IMR-90 (cell line): ENCODE data around the gene MRGPRE. TPM values are rescaled to one million over a fixed set of nuclear protein-coding genes. Genes with fewer than 3 reads are reported as not detected.

Experiments
- ATAC-seq: fragments of 200-7000 bp; cut with Tn5 transposase; 2 replicates; pipeline ENCODE4 v1.9.1; 2020; ENCODE audit warnings: low read depth, mild to moderate bottlenecking, moderate library complexity
- BruUV-seq: library from RNA; stranded (reverse); fragments of 400-500 nt; replicated peaks from 2 replicates; lab custom pipeline; 2021; lab: Mats Ljungman, UMichigan
- CTCF ChIA-PET: fragments of 300-600 bp; formaldehyde crosslinking; extraction: SDS; loops from one replicate; lab custom pipeline; 2021; ENCODE audit warnings: antibody characterized with exemption; lab: Yijun Ruan, JAX
- POLR2A ChIA-PET: fragments of 300-600 bp; sonication (Branson Sonifier 250); formaldehyde crosslinking; loops from one replicate; lab custom pipeline; 2022; ENCODE audit warnings: antibody characterized with exemption; ENCODE audit not compliant: unreplicated experiment; lab: Charles Lee
- DNase-seq: peaks from one replicate; pipeline ENCODE4 v3.0.0; 2013
- H2AFZ ChIP-seq: replicated peaks from 2 replicates; pipeline ENCODE3; 2013; ENCODE audit warnings: low read length, mild to moderate bottlenecking; ENCODE audit not compliant: poor library complexity
- H2AK5ac ChIP-seq: 2 replicates; pipeline ENCODE4 v1.6.1; 2013; ENCODE audit warnings: low read depth, low read length, inconsistent platforms
- H2AK9ac ChIP-seq: replicated peaks from 2 replicates; pipeline ENCODE3; 2013; ENCODE audit warnings: mild to moderate bottlenecking, low read depth, low read length, moderate library complexity; ENCODE audit not compliant: poor library complexity
- H2BK120ac ChIP-seq: 2 replicates; pipeline ENCODE4 v1.6.1; 2013; ENCODE audit warnings: low read depth, low read length, inconsistent platforms
- H2BK15ac ChIP-seq: 3 replicates; pipeline ENCODE4 v1.6.1; 2013; ENCODE audit warnings: low read depth, low read length, inconsistent platforms
- H2BK20ac ChIP-seq: 2 replicates; pipeline ENCODE4 v1.6.1; 2013; ENCODE audit warnings: low read depth, mild to moderate bottlenecking, inconsistent platforms, low read length, moderate library complexity
- H2BK5ac ChIP-seq: 2 replicates; pipeline ENCODE4 v1.6.1; 2013; ENCODE audit warnings: mild to moderate bottlenecking, low read depth, low read length, inconsistent platforms; ENCODE audit not compliant: poor library complexity, severe bottlenecking
- H3K14ac ChIP-seq: replicated peaks from 2 replicates; pipeline ENCODE4 v1.6.1; 2013; ENCODE audit warnings: low read depth, low read length, inconsistent platforms
- H3K18ac ChIP-seq: 2 replicates; pipeline ENCODE4 v1.6.1; 2013; ENCODE audit warnings: low read depth, low read length, control low read depth
- H3K23ac ChIP-seq: 2 replicates; pipeline ENCODE4 v1.6.1; 2013; ENCODE audit warnings: low read depth, low read length, inconsistent platforms
- H3K27ac ChIP-seq: 2 replicates; pipeline ENCODE4 v1.5.1; 2013; ENCODE audit warnings: mild to moderate bottlenecking, control low read depth, low read length; ENCODE audit not compliant: insufficient read depth
- H3K27me3 ChIP-seq: 2 replicates; pipeline ENCODE4 v1.6.1; 2013; ENCODE audit warnings: low read length; ENCODE audit not compliant: control insufficient read depth, insufficient read depth
- H3K36me3 ChIP-seq: 2 replicates; pipeline ENCODE4 v1.6.1; 2013; ENCODE audit warnings: low read length, mixed read lengths; ENCODE audit not compliant: control insufficient read depth, insufficient read depth
- H3K4ac ChIP-seq: 2 replicates; pipeline ENCODE4 v1.6.1; 2013; ENCODE audit warnings: low read depth, low read length, inconsistent platforms
- H3K4me1 ChIP-seq: 2 replicates; pipeline ENCODE4 v1.6.1; 2013; ENCODE audit warnings: low read length, mixed read lengths; ENCODE audit not compliant: control insufficient read depth, insufficient read depth
- H3K4me2 ChIP-seq: 2 replicates; pipeline ENCODE4 v1.6.1; 2013; ENCODE audit warnings: low read depth, mild to moderate bottlenecking, control low read depth, low read length, moderate library complexity
- H3K4me3 ChIP-seq: 2 replicates; pipeline ENCODE4 v1.5.1; 2013; ENCODE audit warnings: low read depth, mild to moderate bottlenecking, control low read depth, low read length, moderate library complexity; ENCODE audit not compliant: insufficient read depth
- H3K56ac ChIP-seq: 2 replicates; pipeline ENCODE4 v1.6.1; 2013; ENCODE audit warnings: low read length, inconsistent platforms; ENCODE audit not compliant: insufficient read depth; ENCODE audit errors: extremely low read depth
- H3K79me1 ChIP-seq, 2 experiments: 2 replicates each; pipeline ENCODE4 v1.6.1; 2013; ENCODE audit warnings: low read length in 2 of 2, inconsistent platforms in 1 of 2, low read depth in 1 of 2
- H3K9ac ChIP-seq: 2 replicates; pipeline ENCODE4 v1.6.1; 2013; ENCODE audit warnings: low read depth, low read length, control low read depth
- H3K9me1 ChIP-seq: 2 replicates; pipeline ENCODE4 v1.6.1; 2013; ENCODE audit warnings: low read length, inconsistent platforms; ENCODE audit not compliant: insufficient read depth
- H3K9me3 ChIP-seq: 2 replicates; pipeline ENCODE4 v1.6.1; 2013; ENCODE audit warnings: low read length; ENCODE audit not compliant: control insufficient read depth, insufficient read depth
- H4K20me1 ChIP-seq: 2 replicates; pipeline ENCODE4 v1.6.1; 2013; ENCODE audit warnings: low read length, inconsistent platforms; ENCODE audit not compliant: insufficient read depth
- H4K5ac ChIP-seq: 2 replicates; pipeline ENCODE4 v1.6.1; 2013; ENCODE audit warnings: mild to moderate bottlenecking, low read depth, low read length, control low read depth
- H4K8ac ChIP-seq, 2 experiments: 2 replicates each; pipeline ENCODE4 v1.6.1; 2013; ENCODE audit warnings: low read depth in 2 of 2, low read length in 2 of 2, control low read depth in 1 of 2, inconsistent platforms in 1 of 2
- H4K91ac ChIP-seq: 2 replicates; pipeline ENCODE4 v1.6.1; 2013; ENCODE audit warnings: low read depth, low read length, inconsistent platforms; ENCODE audit not compliant: insufficient read depth
- BHLHE40 ChIP-seq: fragments of 150-350 bp; IDR thresholded peaks from 2 replicates; pipeline ENCODE4 v1.6.1; 2016; ENCODE audit warnings: mild to moderate bottlenecking, low read depth, low read length
- CEBPB ChIP-seq: IDR thresholded peaks from 2 replicates; pipeline ENCODE4 v1.6.1; 2012; ENCODE audit warnings: low read depth, low read length, improper control_type of control experiment
- CHD1 ChIP-seq: IDR thresholded peaks from 2 replicates; pipeline ENCODE4 v1.6.1; 2012; ENCODE audit warnings: low read depth, low read length, improper control_type of control experiment
- CTCF ChIP-seq: conservative IDR thresholded peaks from 2 replicates; pipeline ENCODE4 v1.5.1; 2012; ENCODE audit warnings: mild to moderate bottlenecking, low read depth, low read length, improper control_type of control experiment
- ELK1 ChIP-seq: fragments of 150-350 bp; IDR thresholded peaks from 2 replicates; pipeline ENCODE4 v1.6.1; 2016; ENCODE audit warnings: low read depth, mild to moderate bottlenecking, low read length, moderate library complexity, borderline replicate concordance
- FOS ChIP-seq: fragments of 150-350 bp; IDR thresholded peaks from 2 replicates; pipeline ENCODE4 v1.6.1; 2016; ENCODE audit warnings: low read depth, low read length
- MAFK ChIP-seq: IDR thresholded peaks from 2 replicates; pipeline ENCODE4 v1.6.1; 2012; ENCODE audit warnings: low read depth, low read length, improper control_type of control experiment
- MAZ ChIP-seq: IDR thresholded peaks from 2 replicates; pipeline ENCODE4 v1.6.1; 2012; ENCODE audit warnings: low read depth, mild to moderate bottlenecking, low read length, improper control_type of control experiment, moderate library complexity, borderline replicate concordance
- MXI1 ChIP-seq: IDR thresholded peaks from 2 replicates; pipeline ENCODE4 v1.6.1; 2012; ENCODE audit warnings: low read depth, mild to moderate bottlenecking, low read length, moderate library complexity, borderline replicate concordance
- NFE2L2 ChIP-seq: fragments of 150-350 bp; IDR thresholded peaks from 2 replicates; pipeline ENCODE4 v1.6.1; 2016; ENCODE audit warnings: low read depth, mild to moderate bottlenecking, low read length
- POLR2A ChIP-seq: IDR thresholded peaks from 2 replicates; pipeline ENCODE4 v1.6.1; 2012; ENCODE audit warnings: mild to moderate bottlenecking, low read depth, low read length
- RAD21 ChIP-seq: IDR thresholded peaks from 2 replicates; pipeline ENCODE4 v1.6.1; 2012; ENCODE audit warnings: low read length, improper control_type of control experiment
- RCOR1 ChIP-seq: IDR thresholded peaks from 2 replicates; pipeline ENCODE4 v1.6.1; 2012; ENCODE audit warnings: mild to moderate bottlenecking, low read length, improper control_type of control experiment; ENCODE audit not compliant: insufficient replicate concordance
- RFX5 ChIP-seq: IDR thresholded peaks from 2 replicates; pipeline ENCODE4 v1.8.0; 2012; ENCODE audit warnings: low read depth, mild to moderate bottlenecking, low read length, moderate library complexity
- SMC3 ChIP-seq: fragments of 150-350 bp; IDR thresholded peaks from 2 replicates; pipeline ENCODE4 v1.6.1; 2016; ENCODE audit warnings: low read depth, mild to moderate bottlenecking, antibody characterized with exemption, low read length, moderate library complexity
- USF2 ChIP-seq: fragments of 150-350 bp; IDR thresholded peaks from 2 replicates; pipeline ENCODE4 v1.6.1; 2017; ENCODE audit warnings: mild to moderate bottlenecking, antibody characterized with exemption, low read length, low read depth
- WGBS, 2 experiments: methylation state at CpG; one replicate each; pipeline versions ENCODE4 v1.1.5 to v1.1.7; 2013; ENCODE audit warnings: missing lambda C conversion rate in 2 of 2; ENCODE audit not compliant: insufficient read length in 1 of 2; ENCODE audit errors: extremely low coverage in 2 of 2; 5-methylcytosine and 5-hydroxymethylcytosine counted together
- dilution Hi-C: fragments of 300-500 bp; cut with HindIII; formaldehyde crosslinking; loops from one replicate; pipeline ENCODE4 v1.14.3; 2018; ENCODE audit warnings: low sequenced_read_pairs; ENCODE audit not compliant: unreplicated experiment
- in situ Hi-C: fragments of 300-500 bp; cut with MboI; formaldehyde crosslinking; loops from 3 replicates; pipeline ENCODE4 v1.14.3; 2019; ENCODE audit warnings: low sequenced_read_pairs, inconsistent platforms, mixed read lengths
- intact Hi-C: fragments of 100-400 bp; cut with micrococcal nuclease; formaldehyde crosslinking; loops from 2 replicates; pipeline ENCODE4 v1.10.0; 2022
- polyA plus RNA-seq, 3 experiments: library from polyadenylated mRNA; depleted of rRNA; stranded (reverse); fragments of >200 nt; gene quantifications; 2 replicates each; pipeline ENCODE4 v1.2.3, GENCODE V29; 2012; ENCODE audit warnings: low replicate concordance in 1 of 3
- total RNA-seq: library from RNA; depleted of rRNA; stranded (reverse); fragments of >200 nt; gene quantifications from 2 replicates; pipeline ENCODE4 v1.2.3, GENCODE V29; 2012

The MRGPRE gene
- total and polyA plus RNA-seq, 2 of the 4 experiments (the other 2 are of a cell fraction) = not detected

GRCh38 chr11:3197878-3198528 is 34.2 kb downstream of the MRGPRE start:
- H3K14ac ChIP-seq = no peak overlapping the region
- no peak overlapping the region for H2AK9ac ChIP-seq
- no peak overlapping the region for H2BK5ac ChIP-seq
- no peaks in the 10 kb centered on the region for H4K20me1 ChIP-seq
- no peak overlapping the region for H3K9ac ChIP-seq
- POLR2A ChIA-PET = interaction anchor here (0.6 kb wide), 1 partner anchor 798 kb away, joined by 3 read pairs; the partner anchor contains the start of gene TSSC4
- in situ Hi-C loops = no loop called here
- H3K27ac ChIP-seq = no peak overlapping the region
- WGBS, 2 experiments = 35% methylated on average over 5 of the region's 8 CpGs; no CpG with 5 or more reads in 1 of the 2 experiments
- H4K91ac ChIP-seq = no peak overlapping the region
- no peak overlapping the region for H3K23ac ChIP-seq
- H3K18ac ChIP-seq = no peak overlapping the region
- no peak overlapping the region for H3K4ac ChIP-seq
- no peaks in the 10 kb centered on the region for H3K36me3 ChIP-seq
- intact Hi-C loops = no loop called here
- H3K79me1 ChIP-seq = no peaks in the 10 kb centered on the region
- H4K5ac ChIP-seq = no peak overlapping the region
- H3K9me1 ChIP-seq = no peaks in the 10 kb centered on the region
- H2BK20ac ChIP-seq = no peak overlapping the region
- H2BK120ac ChIP-seq = no peak overlapping the region
- H4K8ac ChIP-seq = no peak overlapping the region
- CTCF ChIA-PET = no interaction called here
- H3K27me3 ChIP-seq = peaks cover 71% of the 10 kb centered on the region
- no peak overlapping the region for H2AFZ ChIP-seq
- no peak for DNase-seq
- H2AK5ac ChIP-seq = no peak overlapping the region
- no peak overlapping the region for H3K4me3 ChIP-seq
- ATAC-seq = no peak
- no peak overlapping the region for H3K56ac ChIP-seq
- no peaks in the 10 kb centered on the region for H3K9me3 ChIP-seq
- H2BK15ac ChIP-seq = no peak overlapping the region
- H3K4me1 ChIP-seq = no peaks in the 10 kb centered on the region
- TF ChIP-seq POLR2A (no peak), CHD1 (no peak), SMC3 (no peak), USF2 (no peak), NFE2L2 (no peak), BHLHE40 (no peak), CTCF (no peak), MAFK (no peak), MXI1 (no peak), RCOR1 (no peak), MAZ (no peak), RFX5 (no peak), ELK1 (no peak), CEBPB (no peak), RAD21 (no peak), FOS (no peak)
- dilution Hi-C loops = no loop called here
- H3K4me2 ChIP-seq = no peak overlapping the region
- BruUV-seq = no TSS peak
